Osteoblast (primary cell): ENCODE results near the gene GTSE1. TPM values are rescaled to one million over a fixed set of nuclear protein-coding genes. Genes with fewer than 3 reads are reported as not detected.
"Not testable (repeated sequence)": the region's sequence is repeated elsewhere in the genome, so short reads cannot be mapped to it uniquely, and the experiment has no call there.

Experiments used
- DNase-seq: peaks from one replicate; pipeline ENCODE4 v3.0.0; 2011; ENCODE audit warnings: low spot score, mixed read lengths; ENCODE audit not compliant: insufficient read length; ENCODE audit errors: missing footprints
- H2AFZ ChIP-seq: 2 replicates; pipeline ENCODE4 v1.6.0; 2011; ENCODE audit warnings: mild to moderate bottlenecking, low read length
- H3K27ac ChIP-seq: 2 replicates; pipeline ENCODE4 v1.5.1; 2011; ENCODE audit warnings: mild to moderate bottlenecking, low read depth, low read length, moderate library complexity
- H3K27me3 ChIP-seq: 2 replicates; pipeline ENCODE4 v1.6.0; 2012; ENCODE audit warnings: mild to moderate bottlenecking, control low read depth, inconsistent platforms, low read length, moderate library complexity; ENCODE audit not compliant: insufficient read depth
- H3K36me3 ChIP-seq: 2 replicates; pipeline ENCODE4 v1.5.1; 2011; ENCODE audit warnings: mild to moderate bottlenecking, low read length, control low read depth, moderate library complexity; ENCODE audit not compliant: insufficient read depth
- H3K4me1 ChIP-seq: 2 replicates; pipeline ENCODE4 v1.5.1; 2011; ENCODE audit warnings: mild to moderate bottlenecking, low read length, control low read depth, moderate library complexity; ENCODE audit not compliant: insufficient read depth
- H3K4me2 ChIP-seq: 2 replicates; pipeline ENCODE4 v1.6.0; 2011; ENCODE audit warnings: mild to moderate bottlenecking, low read length; ENCODE audit not compliant: insufficient read depth
- H3K4me3 ChIP-seq: fragments of 200-600 bp; sonication (generic); 3 replicates; pipeline ENCODE4 v1.5.1; 2012; ENCODE audit warnings: mild to moderate bottlenecking, low read length, inconsistent platforms; ENCODE audit not compliant: insufficient read depth
- H3K79me2 ChIP-seq: 2 replicates; pipeline ENCODE4 v1.6.0; 2012; ENCODE audit warnings: mild to moderate bottlenecking, low read length, control low read depth, inconsistent platforms; ENCODE audit not compliant: insufficient read depth
- H3K9me3 ChIP-seq: 2 replicates; pipeline ENCODE4 v1.5.1; 2011; ENCODE audit warnings: low read depth, low read length, control low read depth
- H4K20me1 ChIP-seq: 2 replicates; pipeline ENCODE4 v1.6.0; 2012; ENCODE audit warnings: mild to moderate bottlenecking, low read length, control low read depth; ENCODE audit not compliant: insufficient read depth
- total RNA-seq: library from RNA; depleted of rRNA; stranded (reverse); fragments of >200 nt; gene quantifications from 2 replicates; pipeline ENCODE4 v1.2.3, GENCODE V29; 2012
- TF ChIP-seq, protein P1 (sequence below): IDR thresholded peaks from 2 replicates; pipeline ENCODE4 v1.5.1; 2011; ENCODE audit warnings: mild to moderate bottlenecking, low read depth, low read length, moderate library complexity; ENCODE audit errors: extremely low read depth

GTSE1 gene
- total RNA-seq, 1 donor: 1.8 TPM

DNA sequence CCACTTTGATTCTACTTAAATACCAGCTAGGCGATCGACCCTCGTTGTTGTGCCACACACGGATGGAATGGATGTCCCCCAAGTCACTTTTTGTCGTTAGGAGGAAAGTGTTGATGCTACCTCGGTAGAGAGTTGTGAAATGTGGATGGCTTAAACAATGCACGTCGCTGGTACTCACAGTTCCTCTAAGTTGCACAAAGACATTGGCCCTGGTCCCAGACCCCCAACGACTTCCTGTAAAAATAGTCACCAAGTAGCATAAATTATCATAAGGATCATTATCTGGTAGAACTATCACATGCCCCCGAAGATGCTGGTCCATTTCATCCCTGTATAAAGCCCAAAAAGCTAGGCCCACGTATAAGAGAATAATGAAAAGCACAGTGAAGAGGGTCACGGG is 37.3 kb upstream of the GTSE1 start:
- H3K4me2 ChIP-seq: no peak overlapping the region
- no peak overlapping the region for H3K27ac ChIP-seq
- H3K36me3 ChIP-seq: no peaks in the 10 kb centered on the region
- H3K4me1 ChIP-seq: no peaks in the 10 kb centered on the region
- no peak for DNase-seq
- H3K27me3 ChIP-seq: peaks cover 27% of the 10 kb centered on the region
- TF ChIP-seq, protein P1, sequence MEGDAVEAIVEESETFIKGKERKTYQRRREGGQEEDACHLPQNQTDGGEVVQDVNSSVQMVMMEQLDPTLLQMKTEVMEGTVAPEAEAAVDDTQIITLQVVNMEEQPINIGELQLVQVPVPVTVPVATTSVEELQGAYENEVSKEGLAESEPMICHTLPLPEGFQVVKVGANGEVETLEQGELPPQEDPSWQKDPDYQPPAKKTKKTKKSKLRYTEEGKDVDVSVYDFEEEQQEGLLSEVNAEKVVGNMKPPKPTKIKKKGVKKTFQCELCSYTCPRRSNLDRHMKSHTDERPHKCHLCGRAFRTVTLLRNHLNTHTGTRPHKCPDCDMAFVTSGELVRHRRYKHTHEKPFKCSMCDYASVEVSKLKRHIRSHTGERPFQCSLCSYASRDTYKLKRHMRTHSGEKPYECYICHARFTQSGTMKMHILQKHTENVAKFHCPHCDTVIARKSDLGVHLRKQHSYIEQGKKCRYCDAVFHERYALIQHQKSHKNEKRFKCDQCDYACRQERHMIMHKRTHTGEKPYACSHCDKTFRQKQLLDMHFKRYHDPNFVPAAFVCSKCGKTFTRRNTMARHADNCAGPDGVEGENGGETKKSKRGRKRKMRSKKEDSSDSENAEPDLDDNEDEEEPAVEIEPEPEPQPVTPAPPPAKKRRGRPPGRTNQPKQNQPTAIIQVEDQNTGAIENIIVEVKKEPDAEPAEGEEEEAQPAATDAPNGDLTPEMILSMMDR: no peak
- H3K9me3 ChIP-seq: peaks cover 3% of the 10 kb centered on the region
- no peak overlapping the region for H2AFZ ChIP-seq
- H3K79me2 ChIP-seq: no peaks in the 10 kb centered on the region
- no peak overlapping the region for H3K4me3 ChIP-seq
- no peaks in the 10 kb centered on the region for H4K20me1 ChIP-seq

DNA sequence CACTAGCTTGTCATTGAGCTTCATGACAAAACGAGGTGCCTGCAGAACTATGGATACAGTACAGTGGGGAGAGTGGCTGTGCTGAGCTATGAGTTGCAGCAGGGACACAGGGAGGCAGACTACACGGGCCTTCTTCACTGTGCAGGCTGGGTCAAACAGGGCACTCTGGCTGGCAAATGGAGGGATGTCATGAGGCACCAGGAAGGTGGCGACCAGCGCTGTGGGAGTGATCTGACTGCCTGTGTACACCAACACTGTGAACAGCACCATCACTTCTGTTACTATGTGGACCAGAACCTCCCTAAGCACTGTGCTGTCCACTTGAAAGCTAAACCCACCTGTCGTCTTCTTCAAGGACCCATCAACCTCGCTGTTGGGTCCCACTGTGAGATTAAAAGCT is 36.6 kb upstream of the GTSE1 start:
- Histone ChIP-seq H3K4me2 (no peak overlapping the region), H3K9me3 (peaks cover 2% of the 10 kb centered on the region), H3K27ac (no peak overlapping the region), H3K79me2 (no peaks in the 10 kb centered on the region), H3K36me3 (no peaks in the 10 kb centered on the region), H3K27me3 (peaks cover 27% of the 10 kb centered on the region), H3K4me1 (no peaks in the 10 kb centered on the region), H3K4me3 (no peak overlapping the region), H4K20me1 (no peaks in the 10 kb centered on the region), H2AFZ (no peak overlapping the region)
- peak; percentile 78 for DNase-seq
- TF ChIP-seq, protein P1: no peak

DNA sequence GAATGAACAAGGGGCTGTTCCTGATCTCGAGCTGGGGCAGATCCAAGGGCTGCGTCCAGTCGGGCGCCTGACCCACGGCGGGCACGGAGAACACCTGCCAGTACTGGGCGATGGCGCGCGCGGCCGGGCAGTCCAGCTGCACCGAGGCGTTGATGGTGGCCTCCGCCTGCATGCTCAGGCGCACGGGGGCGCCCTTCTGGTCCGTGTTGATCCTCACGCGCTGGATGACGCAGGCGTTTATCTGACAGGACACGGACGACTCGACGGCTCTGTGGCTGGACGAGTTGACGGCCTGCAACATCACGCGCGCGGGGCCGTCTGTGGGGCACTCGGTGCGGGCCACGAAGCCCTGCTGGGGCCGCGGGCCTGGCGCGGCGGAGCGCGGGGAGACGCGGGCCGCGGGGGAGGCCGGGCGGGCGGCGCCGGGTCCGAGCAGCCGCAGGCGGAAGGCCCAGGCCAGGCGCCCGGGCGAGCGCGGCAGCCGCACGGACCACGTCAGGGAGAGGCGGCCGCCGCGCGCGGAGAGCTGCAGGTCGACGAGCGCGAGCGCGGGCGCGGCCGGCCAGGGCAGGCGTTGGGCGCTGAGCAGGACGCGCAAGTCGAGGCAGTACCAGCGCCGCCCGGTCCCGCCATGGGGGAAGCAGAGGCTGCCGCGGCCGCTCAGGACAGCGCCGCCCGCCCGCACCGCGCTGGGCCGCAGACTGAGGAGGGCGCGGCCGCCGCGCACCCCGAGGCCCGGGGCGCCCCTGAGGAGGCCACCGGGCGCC is 34.0 kb upstream of the GTSE1 start:
- Histone ChIP-seq H3K27me3 (peaks cover 27% of the 10 kb centered on the region), H3K4me3 (peak overlapping the region; percentile 37), H2AFZ (no peak overlapping the region), H3K79me2 (no peaks in the 10 kb centered on the region), H3K4me1 (peaks cover 3% of the 10 kb centered on the region), H3K36me3 (no peaks in the 10 kb centered on the region), H3K27ac (no peak overlapping the region), H4K20me1 (no peaks in the 10 kb centered on the region), H3K9me3 (peaks cover 2% of the 10 kb centered on the region), H3K4me2 (no peak overlapping the region)
- DNase-seq: peak; percentile 93
- TF ChIP-seq, protein P1: no peak

DNA sequence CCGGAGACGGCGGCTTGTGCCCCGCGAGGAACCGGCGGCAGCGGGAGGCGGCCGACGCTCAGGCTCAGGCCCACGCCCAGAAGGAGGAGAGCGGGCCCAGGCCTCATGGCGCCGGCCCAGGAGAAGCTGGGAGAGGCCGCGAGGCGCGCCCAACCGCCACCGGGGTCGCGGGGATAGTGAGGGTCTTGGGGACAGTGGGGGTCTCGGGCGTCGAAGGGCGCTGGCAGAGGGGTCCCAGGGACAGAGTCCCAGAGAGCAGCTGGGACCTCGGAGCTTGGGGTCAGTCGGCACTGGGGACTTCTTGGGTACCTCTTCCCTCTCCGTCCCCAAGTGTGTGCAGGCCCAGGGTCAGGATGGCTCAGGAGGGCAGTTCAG is 33.5 kb upstream of the GTSE1 start, which contains the start of gene PKDREJ:
PKDREJ (minus strand) TSS at position 128 of the 375 bp plus-strand sequence; CDS start at position 107, 21 bp downstream.
- TF ChIP-seq, protein P1: no peak
- H3K9me3 ChIP-seq: peaks cover 2% of the 10 kb centered on the region
- peaks cover 27% of the 10 kb centered on the region for H3K27me3 ChIP-seq
- H3K79me2 ChIP-seq: peaks cover 3% of the 10 kb centered on the region
- H3K4me3 ChIP-seq: peak within 1 kb of the TSS; percentile 37
- H2AFZ ChIP-seq: no peak within 1 kb of the TSS
- no peaks in the 10 kb centered on the region for H4K20me1 ChIP-seq
- no peak within 1 kb of the TSS for H3K27ac ChIP-seq
- DNase-seq: peak; percentile 39
- no peak within 1 kb of the TSS for H3K4me2 ChIP-seq
- H3K4me1 ChIP-seq: peaks cover 3% of the 10 kb centered on the region
- no peaks in the 10 kb centered on the region for H3K36me3 ChIP-seq

DNA sequence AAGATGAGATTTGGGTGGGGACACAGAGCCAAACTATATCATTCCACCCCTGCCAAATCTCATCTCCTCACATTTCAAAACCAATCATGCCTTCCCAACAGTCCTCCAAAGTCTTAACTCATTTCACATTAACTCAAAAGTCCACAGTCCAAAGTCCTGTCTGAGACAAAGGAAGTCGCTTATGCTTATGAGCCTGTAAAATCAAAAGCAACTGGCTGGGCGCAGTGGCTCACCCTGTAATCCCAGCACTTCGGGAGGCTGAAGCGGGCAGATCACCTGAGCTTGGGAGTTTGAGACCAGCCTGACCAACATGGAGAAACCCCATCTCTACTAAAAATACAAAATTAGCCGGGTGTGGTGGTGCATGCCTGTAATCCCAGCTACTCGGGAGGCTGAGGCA is 32.1 kb upstream of the GTSE1 start:
- not testable (repeated sequence) for H3K9me3 ChIP-seq, H3K27ac ChIP-seq, H2AFZ ChIP-seq, DNase-seq, H3K4me1 ChIP-seq, H3K4me2 ChIP-seq, H4K20me1 ChIP-seq, H3K36me3 ChIP-seq, H3K4me3 ChIP-seq
- Histone ChIP-seq H3K79me2 (peaks cover 10% of the 10 kb centered on the region), H3K27me3 (peaks cover 27% of the 10 kb centered on the region)

DNA sequence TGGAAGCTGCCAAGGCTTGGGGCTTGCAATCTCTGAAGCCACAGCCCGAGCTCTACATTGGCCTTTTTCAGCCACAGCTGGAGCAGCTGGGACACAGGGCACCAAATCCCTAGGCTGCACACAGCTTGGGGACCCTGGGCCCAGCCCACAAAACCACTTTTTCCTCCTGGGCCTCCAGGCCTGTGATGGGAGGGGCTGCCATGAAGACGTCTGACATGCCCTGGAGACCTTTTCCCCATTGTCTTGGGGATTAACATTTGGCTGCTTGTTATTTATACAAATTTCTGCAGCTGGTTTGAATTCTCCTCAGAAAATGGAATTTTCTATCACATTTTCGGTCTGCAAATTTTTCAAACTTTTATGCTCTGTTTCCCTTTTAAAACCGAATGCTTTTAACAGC is 31.0 kb upstream of the GTSE1 start:
- H2AFZ ChIP-seq, H3K36me3 ChIP-seq, H4K20me1 ChIP-seq, H3K27ac ChIP-seq, H3K4me3 ChIP-seq, H3K4me2 ChIP-seq, H3K9me3 ChIP-seq, H3K4me1 ChIP-seq, DNase-seq: not testable (repeated sequence)
- H3K27me3 ChIP-seq: peaks cover 27% of the 10 kb centered on the region
- H3K79me2 ChIP-seq: peaks cover 10% of the 10 kb centered on the region
